Fibroblast of the conjunctiva (primary cell): Measurements from ENCODE around the gene ZNF300.
"Not testable (repeated sequence)": the region's sequence is repeated elsewhere in the genome, so short reads cannot be mapped to it uniquely, and the experiment has no call there.

Experiments used
- DNase-seq: peaks from one replicate; pipeline ENCODE4 v3.0.0-alpha.2; 2010; ENCODE audit warnings: low read depth

Gene ZNF300

DNA sequence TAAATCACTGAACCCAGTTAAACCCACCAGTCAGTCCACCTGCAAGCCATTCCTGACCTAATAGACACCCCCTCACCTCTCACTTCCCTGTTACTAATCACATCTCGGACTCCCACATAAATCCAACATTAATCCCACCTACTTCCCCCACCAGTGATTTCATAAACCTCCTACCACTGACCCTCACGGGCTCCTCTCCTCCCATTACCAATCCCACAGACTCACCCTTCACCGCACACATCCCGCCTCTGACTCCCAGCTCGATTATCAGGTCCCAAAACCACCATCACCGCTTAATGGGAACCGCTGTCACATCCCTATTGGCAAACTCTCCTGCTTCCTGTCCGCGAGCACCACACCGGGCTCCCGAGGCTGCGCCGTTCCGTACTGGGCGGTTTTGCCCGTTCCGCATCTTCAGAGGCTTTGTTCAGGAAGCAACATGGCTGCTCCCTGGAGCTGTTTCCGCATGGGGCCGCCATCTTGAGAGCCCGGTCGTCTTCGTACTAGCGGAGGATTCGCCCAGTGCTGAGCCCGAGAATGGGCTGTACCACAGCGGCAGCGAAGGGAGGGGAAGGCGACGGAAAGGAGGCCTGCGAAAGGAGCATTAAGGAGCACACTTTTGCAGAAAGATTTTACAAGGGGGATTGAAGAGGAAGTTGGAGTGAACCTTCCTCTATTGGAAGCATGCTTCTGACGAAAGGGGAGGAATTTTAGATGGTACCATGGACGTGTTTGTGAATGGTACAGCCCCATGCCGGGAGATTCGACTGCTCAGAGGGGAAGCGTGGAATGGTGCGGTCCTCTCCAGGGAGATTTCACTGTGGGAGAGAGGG lies at the start of gene ZNF300:
ZNF300 (minus strand) TSS at position 502 of the 833 bp plus-strand sequence. CDS start 1,825 bp downstream, outside the sequence.
- peak; percentile 93 for DNase-seq

- no peak for DNase-seq
Measured at GRCh38 chr5:150948539-150948938, 43.8 kb upstream of the ZNF300 start.

DNA sequence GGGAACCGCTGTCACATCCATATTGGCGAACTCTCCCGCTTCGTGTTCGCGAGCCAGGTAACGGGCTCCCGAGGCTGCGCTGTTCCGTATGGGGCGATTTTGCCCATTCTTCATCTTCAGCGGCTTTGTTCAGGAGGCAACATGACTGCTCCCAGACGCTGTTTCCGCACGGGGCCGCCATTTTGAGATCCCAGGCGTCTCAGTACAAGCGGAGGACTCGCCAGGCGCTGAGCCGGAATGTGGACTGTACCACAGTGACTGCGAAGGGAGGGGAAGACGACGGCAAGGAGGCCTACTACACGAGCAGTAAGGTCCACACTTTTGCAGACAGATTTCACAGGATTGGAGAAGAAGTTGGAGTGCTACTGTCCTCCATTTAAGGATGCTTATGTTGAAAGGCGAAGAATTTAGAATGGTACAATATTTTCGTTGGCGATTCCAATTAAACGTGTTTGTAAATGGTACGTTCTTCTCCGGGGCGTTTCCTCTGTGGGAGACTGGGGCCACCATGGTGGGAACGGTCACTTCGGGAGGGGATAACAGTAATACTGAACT lies 41.6 kb upstream of the ZNF300 start:
- DNase-seq = peak; percentile 84

GRCh38 chr5:150945947-150946346 lies 41.2 kb upstream of the ZNF300 start:
- no peak for DNase-seq

DNA sequence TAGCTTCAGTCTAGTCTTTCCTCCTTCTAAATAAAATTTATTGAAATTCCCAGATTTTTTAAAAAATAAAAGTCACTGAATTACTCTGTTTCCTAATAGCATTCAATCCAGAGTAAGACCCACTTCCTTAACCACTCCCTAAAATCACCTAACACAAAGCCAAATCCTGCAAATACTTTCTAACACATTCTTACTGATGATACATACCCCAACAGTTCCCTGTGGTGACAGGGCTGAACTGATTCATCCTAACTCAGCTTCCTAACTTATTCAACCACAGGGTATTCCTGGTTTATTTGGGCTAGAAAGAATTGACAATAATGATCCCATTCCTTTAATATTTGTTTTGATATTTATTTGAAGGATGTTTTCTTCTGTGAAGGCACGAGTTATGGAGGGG lies 40.7 kb upstream of the ZNF300 start:
- DNase-seq = no peak

DNA sequence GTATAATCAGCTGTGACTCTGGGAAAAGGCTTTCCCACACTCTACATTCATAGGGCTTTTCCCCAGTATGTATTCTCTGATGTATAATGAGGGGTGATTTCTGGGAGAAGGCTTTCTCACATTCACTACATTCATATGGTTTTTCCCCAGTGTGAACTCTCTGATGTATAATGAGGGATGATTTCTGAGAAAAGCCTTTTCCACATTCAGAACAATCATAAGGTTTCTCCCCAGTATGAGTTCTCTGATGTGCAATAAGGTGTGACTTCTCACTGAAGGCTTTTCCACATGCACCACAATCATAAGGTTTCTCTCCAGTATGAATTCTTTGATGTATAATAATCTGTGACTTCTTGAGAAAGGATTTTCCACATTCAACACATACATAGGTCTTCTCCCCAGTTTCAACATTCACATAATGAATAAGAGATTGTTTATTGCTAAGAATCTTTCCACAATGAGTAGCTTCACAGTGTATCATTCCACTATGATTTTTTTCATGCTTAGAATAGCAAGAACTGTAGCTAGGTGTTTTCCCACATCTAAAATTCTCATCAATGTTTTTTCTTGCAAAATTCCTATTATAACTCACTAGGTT lies 26.7 kb upstream of the ZNF300 start:
- DNase-seq = no peak

GRCh38 chr5:150918613-150919012 lies 13.8 kb upstream of the ZNF300 start:
- no peak for DNase-seq

DNA sequence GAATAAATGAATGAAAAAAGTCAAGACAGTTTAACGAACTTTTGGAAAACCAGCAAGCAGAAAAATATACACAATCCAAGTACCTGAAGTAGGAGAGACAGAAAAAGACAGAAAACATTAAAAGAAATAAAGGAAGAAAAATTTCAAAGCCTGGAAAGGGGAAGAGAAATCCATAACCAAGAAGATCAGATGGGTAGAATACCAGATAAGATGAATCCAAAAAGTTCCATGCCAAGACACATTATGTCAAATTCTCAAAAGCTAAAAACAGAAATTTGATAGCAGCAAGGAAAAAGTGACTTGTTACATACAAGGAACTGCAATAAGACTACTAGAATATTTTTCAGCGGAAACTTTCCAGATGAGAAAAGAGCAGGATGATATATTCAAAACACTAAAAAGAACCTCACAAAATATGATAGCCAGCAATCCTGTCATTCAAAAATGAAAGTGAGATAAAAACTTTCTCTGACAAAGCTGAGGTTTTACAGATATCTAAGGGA lies 7.6 kb upstream of the ZNF300 start:
- no peak for DNase-seq

GRCh38 chr5:150905312-150905683 lies 518 bp upstream of the ZNF300 start:
- DNase-seq = no peak

DNA sequence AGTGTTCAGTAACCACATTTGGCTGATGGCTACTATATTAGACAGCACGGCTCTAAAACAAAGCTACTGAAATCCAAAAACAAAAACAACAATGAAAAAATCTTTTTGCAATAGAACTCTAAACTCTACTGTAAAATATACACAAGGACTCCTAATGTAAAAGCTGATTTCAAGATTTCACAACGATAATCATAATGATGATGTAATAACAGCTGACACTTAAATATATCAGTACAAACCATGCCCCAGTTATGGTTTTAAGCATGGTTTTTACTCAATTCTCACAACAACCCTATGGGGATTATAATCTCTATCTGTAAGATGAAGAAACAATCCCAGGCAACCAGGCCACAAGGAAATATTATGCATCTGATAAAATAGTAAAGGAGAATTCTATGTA lies 3.3 kb downstream of the ZNF300 start:
- no peak for DNase-seq

- no peak for DNase-seq
Measured at GRCh38 chr5:150895431-150896428, 9.1 kb downstream of the ZNF300 start.

GRCh38 chr5:150879358-150879757 lies 25.4 kb downstream of the ZNF300 start:
- no peak for DNase-seq

GRCh38 chr5:150862070-150862469 lies 42.7 kb downstream of the ZNF300 start:
- no peak for DNase-seq

GRCh38 chr5:150860246-150860821 lies 44.4 kb downstream of the ZNF300 start:
- no peak for DNase-seq

GRCh38 chr5:150856700-150857099 lies 48.1 kb downstream of the ZNF300 start:
- DNase-seq = not testable (repeated sequence)

DNA sequence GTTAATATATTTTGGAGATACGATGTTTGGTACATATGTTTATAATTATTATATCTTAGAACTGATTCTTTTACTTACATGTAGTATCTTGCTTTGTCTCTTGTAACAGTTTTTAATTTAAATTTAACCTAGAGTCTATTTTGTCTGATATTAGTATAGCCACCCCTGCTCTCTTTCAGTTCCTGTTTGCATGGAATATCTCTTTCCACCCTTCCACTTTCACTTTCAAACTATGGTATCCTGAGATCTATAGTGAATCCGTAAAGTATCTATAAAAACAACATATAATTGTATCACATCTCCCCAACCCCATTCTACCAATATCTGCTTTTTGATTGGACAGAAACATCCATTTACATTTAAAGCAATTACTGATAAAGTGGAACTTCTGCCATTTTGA lies 51.2 kb downstream of the ZNF300 start:
- no peak for DNase-seq

DNA sequence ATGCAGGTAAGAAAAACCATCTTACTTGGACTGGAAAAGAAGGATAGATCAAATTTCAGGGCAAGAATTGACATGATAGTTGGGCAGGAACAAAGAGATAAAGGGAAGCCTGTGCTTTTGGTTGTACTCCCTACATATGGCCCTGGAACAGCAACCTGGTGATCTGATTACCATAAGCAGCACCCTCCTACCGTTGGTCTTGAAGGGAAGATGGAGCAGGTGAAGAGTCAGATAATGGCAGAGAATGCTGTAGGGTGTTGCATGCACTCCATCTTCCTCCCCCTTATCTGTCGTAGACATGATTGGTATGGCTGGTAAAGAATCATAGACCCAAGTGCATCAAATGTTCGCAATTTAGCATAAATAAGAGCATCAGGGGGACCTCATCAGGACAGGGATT lies 53.7 kb downstream of the ZNF300 start:
- no peak for DNase-seq

GRCh38 chr5:150848271-150848670 lies 56.5 kb downstream of the ZNF300 start:
- no peak for DNase-seq

DNA sequence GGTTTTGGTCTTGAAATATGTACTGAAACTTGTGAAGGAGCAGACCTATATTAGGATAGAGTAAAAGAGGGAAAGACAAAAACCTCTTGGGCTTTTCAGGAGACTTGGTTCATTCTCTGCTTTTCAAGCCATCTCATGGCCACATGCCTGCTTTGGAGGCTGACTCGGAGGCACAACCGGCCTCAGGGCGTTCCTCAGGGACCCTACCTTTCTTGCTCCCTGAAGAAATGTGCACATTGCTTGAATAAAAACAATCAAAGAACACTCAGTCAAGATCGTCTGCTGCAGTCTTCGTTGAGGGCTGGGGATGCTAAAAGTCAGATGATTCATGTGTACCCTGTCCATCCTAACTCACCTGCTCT lies 57.5 kb downstream of the ZNF300 start:
- no peak for DNase-seq

DNA sequence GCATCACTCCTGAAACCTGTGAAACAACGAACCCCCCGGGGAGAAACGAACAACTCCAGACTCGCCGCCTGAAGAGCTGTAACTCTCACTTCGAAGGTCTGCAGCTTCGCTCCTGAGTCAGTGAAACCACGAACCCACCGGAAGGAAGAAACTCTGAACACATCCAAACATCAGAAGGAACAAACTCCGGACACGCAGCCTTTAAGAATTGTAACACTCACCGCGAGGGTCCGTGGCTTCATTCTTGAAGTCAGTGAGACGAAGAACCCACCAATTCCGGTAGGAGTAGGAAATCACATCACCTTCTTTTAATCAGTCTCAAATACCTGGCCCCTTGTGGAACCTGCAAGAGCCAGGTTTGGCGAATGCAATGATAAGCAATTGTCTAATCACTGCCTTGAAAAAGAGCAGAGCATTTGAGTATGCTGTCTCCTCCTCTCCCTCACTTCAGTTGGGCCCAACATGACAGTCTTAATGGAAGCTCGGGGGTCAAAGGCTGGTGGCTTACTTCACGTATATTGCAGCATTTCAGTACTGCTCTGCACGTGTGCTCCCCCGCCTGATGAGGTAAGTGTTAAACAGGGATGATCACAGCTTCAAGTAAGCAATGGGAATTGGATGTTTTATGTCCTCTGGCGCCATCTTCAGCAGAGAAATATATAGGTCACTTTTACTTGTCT lies 58.0 kb downstream of the ZNF300 start:
- DNase-seq = peak; percentile 90

- not testable (repeated sequence) for DNase-seq
Measured at GRCh38 chr5:150846308-150846653, 58.5 kb downstream of the ZNF300 start, which contains the start of gene IRGM. TSS of gene IRGM (plus strand) at chr5:150846521. CDS start at chr5:150848124, 1,603 bp downstream.
